ENCODE measurements around the gene DTL.

- no peak for TF ChIP-seq CTCF (IDR thresholded peaks at IDR 0.05; ENCODE audit: low read depth, low read length, poor library complexity, severe bottlenecking)
- no peak for TF ChIP-seq EZH2phosphoT487 (IDR thresholded peaks at IDR 0.05; ENCODE audit: borderline replicate concordance, low read length)
These were observed 28.4 kb upstream of the DTL start for GRCh38 chr1:212007178-212007577.

Measured in DOHH2 (cell line).